ENCODE results near the gene TXNDC2.
"Not testable (repeated sequence)": the region's sequence is repeated elsewhere in the genome, so short reads cannot be mapped to it uniquely, and the experiment has no call there.

The TXNDC2 gene

DNA sequence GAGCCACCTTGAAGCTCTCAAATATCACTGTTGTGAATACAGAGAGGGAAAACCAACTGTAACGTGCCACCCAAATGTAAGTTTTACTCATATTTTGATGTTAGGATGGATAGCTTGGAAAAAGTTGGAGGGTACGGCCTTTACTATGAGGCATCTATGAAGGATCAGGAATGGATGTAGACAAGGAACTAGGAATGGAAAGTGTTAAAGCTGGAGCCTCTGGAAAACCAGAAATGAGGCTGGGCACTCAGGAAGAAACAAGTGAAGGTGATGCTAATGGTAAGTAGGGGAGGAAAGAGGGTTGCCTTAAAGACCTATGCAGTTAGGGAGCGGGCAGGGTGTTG lies 204 bp downstream of the TXNDC2 start:
- no peak for TF ChIP-seq ZFX (IDR thresholded peaks at IDR 0.05; ENCODE audit: borderline replicate concordance)
- TF ChIP-seq, protein P1, sequence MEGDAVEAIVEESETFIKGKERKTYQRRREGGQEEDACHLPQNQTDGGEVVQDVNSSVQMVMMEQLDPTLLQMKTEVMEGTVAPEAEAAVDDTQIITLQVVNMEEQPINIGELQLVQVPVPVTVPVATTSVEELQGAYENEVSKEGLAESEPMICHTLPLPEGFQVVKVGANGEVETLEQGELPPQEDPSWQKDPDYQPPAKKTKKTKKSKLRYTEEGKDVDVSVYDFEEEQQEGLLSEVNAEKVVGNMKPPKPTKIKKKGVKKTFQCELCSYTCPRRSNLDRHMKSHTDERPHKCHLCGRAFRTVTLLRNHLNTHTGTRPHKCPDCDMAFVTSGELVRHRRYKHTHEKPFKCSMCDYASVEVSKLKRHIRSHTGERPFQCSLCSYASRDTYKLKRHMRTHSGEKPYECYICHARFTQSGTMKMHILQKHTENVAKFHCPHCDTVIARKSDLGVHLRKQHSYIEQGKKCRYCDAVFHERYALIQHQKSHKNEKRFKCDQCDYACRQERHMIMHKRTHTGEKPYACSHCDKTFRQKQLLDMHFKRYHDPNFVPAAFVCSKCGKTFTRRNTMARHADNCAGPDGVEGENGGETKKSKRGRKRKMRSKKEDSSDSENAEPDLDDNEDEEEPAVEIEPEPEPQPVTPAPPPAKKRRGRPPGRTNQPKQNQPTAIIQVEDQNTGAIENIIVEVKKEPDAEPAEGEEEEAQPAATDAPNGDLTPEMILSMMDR (IDR thresholded peaks at IDR 0.05): no peak
- H3K27ac ChIP-seq: no peak overlapping the region

- TF ChIP-seq ZFX (IDR thresholded peaks at IDR 0.05; ENCODE audit: borderline replicate concordance): no peak
- TF ChIP-seq, protein P1 (IDR thresholded peaks at IDR 0.05): no peak
- H3K27ac ChIP-seq: no peak overlapping the region
Measured at GRCh38 chr18:9887992-9888391, 2.2 kb downstream of the TXNDC2 start.

DNA sequence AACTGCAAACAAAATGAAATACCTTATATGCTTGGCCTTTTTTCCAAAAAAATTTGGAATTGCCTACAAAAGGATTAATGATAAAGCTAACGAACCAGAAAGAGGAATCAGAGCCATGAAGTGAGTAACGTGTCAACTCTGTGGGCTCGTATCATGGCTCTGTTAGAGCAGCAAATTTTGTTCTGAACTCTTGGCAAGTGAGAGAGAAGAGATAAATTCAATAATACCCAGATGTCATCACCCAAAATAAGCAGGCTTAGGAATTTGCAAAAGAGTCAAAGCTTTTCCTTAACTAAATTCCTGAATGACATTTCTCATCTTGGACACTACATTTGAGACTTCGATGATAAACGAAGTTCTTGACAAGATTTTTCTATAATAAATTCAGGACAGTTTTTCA lies 4.4 kb downstream of the TXNDC2 start:
- H3K27ac ChIP-seq: no peak overlapping the region
- TF ChIP-seq, protein P1 (IDR thresholded peaks at IDR 0.05): no peak

DNA sequence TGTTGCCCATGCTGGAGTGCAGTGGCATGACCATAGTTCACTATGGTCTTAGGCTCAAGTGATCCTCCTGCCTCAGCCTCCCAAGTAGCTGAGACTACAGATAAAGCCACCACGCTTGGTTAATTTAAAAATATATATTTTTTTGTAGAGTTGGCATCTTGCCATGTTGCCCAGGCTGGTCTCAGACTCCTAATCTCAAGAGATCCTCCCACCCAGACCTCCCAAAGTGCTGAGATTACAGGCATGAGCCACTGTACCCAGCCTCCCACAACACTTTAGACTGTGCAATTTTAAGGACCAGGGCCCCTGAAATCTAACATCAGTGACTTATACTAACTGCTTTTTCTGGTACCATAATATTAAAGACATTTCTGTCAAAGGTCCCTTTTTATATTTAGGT lies 5.2 kb downstream of the TXNDC2 start:
- no peak overlapping the region for H3K27ac ChIP-seq
- TF ChIP-seq ZFX (IDR thresholded peaks at IDR 0.05; ENCODE audit: borderline replicate concordance): no peak
- TF ChIP-seq, protein P1 (IDR thresholded peaks at IDR 0.05): no peak

GRCh38 chr18:9891515-9891914 lies 5.7 kb downstream of the TXNDC2 start:
- not testable (repeated sequence) for H3K27ac ChIP-seq

GRCh38 chr18:9894454-9895068 lies 8.8 kb downstream of the TXNDC2 start:
- no peak overlapping the region for H3K27ac ChIP-seq
- TF ChIP-seq, protein P1 (IDR thresholded peaks at IDR 0.05): no peak
- no peak for TF ChIP-seq ZFX (IDR thresholded peaks at IDR 0.05; ENCODE audit: borderline replicate concordance)

GRCh38 chr18:9897129-9897528 lies 11.4 kb downstream of the TXNDC2 start:
- no peak for TF ChIP-seq ZFX (IDR thresholded peaks at IDR 0.05; ENCODE audit: borderline replicate concordance)
- no peak overlapping the region for H3K27ac ChIP-seq

DNA sequence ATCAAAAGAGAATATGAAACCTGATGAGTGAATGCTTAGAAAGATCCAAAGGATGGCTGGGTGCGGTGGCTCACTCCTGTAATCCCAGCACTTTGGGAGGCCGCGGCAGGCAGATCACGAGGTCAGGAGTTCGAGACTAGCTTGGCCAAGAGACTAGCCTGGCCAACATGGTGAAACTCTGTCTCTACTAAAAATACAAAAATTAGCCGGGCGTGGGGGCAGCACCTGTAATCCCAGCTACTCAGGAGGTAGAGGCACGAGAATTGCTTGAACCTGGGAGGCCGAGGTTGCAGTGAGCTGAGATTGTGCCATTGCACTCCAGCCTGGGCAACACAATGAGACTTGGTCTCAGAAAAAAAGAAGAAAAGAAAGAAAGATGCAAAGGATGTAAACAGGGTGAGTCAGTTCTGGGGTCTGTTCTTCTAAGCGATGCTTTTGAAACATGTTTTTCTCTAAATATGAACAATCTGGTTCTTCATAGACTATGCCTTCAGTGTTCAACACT lies 12.1 kb downstream of the TXNDC2 start:
- not testable (repeated sequence) for H3K27ac ChIP-seq

GRCh38 chr18:9898792-9899549 lies 13.2 kb downstream of the TXNDC2 start:
- H3K27ac ChIP-seq: no peak overlapping the region
- TF ChIP-seq ZFX (IDR thresholded peaks at IDR 0.05; ENCODE audit: borderline replicate concordance): no peak
- TF ChIP-seq, protein P1 (IDR thresholded peaks at IDR 0.05): no peak

DNA sequence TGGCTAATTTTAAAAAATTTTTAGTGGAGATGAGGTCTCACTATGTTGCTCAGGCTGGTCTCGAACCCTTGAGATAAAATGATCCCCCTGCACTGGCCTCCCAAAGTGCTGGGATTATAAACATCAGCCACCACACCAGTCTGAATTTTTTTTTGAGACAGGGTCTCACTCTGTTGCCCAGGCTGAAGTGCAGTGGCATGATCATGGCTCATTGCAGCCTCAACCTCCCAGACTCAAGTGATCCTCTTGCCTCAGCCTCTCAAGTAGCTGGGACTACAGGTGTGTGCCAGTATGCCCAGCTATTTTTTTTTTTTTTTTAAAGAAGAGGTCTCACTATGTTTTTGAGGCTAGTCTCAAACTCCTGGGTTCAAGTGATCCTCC lies 13.8 kb downstream of the TXNDC2 start:
- not testable (repeated sequence) for H3K27ac ChIP-seq
